Measurements from ENCODE around the gene FTCD.

The FTCD gene

DNA sequence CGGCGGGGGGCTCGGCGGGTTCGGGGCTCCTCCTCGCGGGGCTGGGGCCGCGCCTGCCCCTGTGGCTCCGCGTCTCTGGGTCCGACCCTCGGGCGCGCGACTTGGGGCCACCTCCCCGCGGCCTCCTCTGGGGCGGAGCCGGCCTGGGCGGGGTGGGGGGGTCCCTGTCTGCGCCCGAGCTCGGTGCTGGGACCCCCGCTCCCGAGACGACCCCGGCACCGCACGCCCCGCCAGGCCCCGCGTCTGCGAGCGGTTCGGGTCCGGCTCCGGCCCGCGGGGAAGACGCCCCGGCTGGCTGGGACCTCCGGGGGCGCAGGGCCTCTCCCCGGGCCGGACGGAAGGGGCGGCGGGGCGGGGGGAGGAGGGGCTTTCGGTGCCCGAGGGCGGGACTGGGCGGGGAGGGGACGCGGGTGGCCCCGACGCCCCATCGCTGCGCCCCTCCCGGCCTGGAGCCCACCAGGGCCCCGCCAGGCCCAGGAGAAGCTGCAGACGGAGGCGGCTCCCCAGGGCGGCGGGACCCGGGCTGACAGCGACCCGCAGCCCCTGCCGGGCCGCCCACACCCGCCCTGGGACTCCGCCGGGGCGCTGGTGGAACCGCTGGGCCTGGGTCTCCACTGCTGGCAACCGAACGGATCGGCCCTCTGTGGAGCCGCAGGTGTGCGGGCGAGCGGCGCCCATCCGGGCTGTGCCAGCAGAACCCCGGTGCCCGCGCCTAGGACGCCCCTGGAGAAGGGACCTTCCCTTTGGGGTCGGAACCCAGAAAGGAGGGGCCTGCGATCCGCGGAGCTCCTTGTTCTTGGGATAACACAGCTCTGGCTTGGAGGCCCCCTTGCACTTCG lies 56.9 kb downstream of the FTCD start:
- Histone ChIP-seq H3F3A (ENCODE audit: insufficient read depth, low read length) (no peaks in the 10 kb centered on the region), H3K9ac (ENCODE audit: low read length) (no peak overlapping the region), H3K27me3 (replicated peaks; ENCODE audit: insufficient read depth, low read length) (peaks cover 85% of the 10 kb centered on the region), H3K4me2 (ENCODE audit: low read depth, low read length) (no peak overlapping the region), H3K9me3 (replicated peaks; ENCODE audit: insufficient read depth, low read length) (no peaks in the 10 kb centered on the region), H4K20me1 (ENCODE audit: insufficient read depth, low read length) (no peaks in the 10 kb centered on the region), H2AFZ (ENCODE audit: low read length) (no peak overlapping the region), H3K27ac (ENCODE audit: low read length) (no peak overlapping the region), H3K9me2 (replicated peaks; ENCODE audit: insufficient read depth, low read length) (no peaks in the 10 kb centered on the region), H3K4me1 (ENCODE audit: low read length) (no peaks in the 10 kb centered on the region), H3K4me3 (ENCODE audit: low read length) (no peak overlapping the region), H3K36me3 (replicated peaks; ENCODE audit: insufficient read depth, low read length) (no peaks in the 10 kb centered on the region), H3K79me2 (ENCODE audit: low read length) (no peaks in the 10 kb centered on the region)
- TF ChIP-seq, protein P1, sequence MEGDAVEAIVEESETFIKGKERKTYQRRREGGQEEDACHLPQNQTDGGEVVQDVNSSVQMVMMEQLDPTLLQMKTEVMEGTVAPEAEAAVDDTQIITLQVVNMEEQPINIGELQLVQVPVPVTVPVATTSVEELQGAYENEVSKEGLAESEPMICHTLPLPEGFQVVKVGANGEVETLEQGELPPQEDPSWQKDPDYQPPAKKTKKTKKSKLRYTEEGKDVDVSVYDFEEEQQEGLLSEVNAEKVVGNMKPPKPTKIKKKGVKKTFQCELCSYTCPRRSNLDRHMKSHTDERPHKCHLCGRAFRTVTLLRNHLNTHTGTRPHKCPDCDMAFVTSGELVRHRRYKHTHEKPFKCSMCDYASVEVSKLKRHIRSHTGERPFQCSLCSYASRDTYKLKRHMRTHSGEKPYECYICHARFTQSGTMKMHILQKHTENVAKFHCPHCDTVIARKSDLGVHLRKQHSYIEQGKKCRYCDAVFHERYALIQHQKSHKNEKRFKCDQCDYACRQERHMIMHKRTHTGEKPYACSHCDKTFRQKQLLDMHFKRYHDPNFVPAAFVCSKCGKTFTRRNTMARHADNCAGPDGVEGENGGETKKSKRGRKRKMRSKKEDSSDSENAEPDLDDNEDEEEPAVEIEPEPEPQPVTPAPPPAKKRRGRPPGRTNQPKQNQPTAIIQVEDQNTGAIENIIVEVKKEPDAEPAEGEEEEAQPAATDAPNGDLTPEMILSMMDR (IDR thresholded peaks at IDR 0.05; ENCODE audit: low read length) = no peak
- peak; percentile 50 for TF ChIP-seq EZH2 (optimal IDR thresholded peaks at IDR 0.05; ENCODE audit: low read depth, low read length)
- DNase-seq = no peak

GRCh38 chr21:46097336-46098293 lies 57.8 kb downstream of the FTCD start, which contains the start of gene COL6A2:
Gene COL6A2 (plus strand): TSS chr21:46098112.
- Histone ChIP-seq H3K9ac (ENCODE audit: low read length) (no peak within 1 kb of the TSS), H3K9me2 (replicated peaks; ENCODE audit: insufficient read depth, low read length) (no peaks in the 10 kb centered on the region), H3K4me1 (ENCODE audit: low read length) (no peaks in the 10 kb centered on the region), H3K9me3 (replicated peaks; ENCODE audit: insufficient read depth, low read length) (no peaks in the 10 kb centered on the region), H3K4me3 (ENCODE audit: low read length) (no peak within 1 kb of the TSS), H3K79me2 (ENCODE audit: low read length) (no peaks in the 10 kb centered on the region), H3K36me3 (replicated peaks; ENCODE audit: insufficient read depth, low read length) (no peaks in the 10 kb centered on the region), H3F3A (ENCODE audit: insufficient read depth, low read length) (no peaks in the 10 kb centered on the region), H2AFZ (ENCODE audit: low read length) (no peak within 1 kb of the TSS), H3K4me2 (ENCODE audit: low read depth, low read length) (no peak within 1 kb of the TSS), H3K27me3 (replicated peaks; ENCODE audit: insufficient read depth, low read length) (peaks cover 80% of the 10 kb centered on the region), H3K27ac (ENCODE audit: low read length) (no peak within 1 kb of the TSS), H4K20me1 (ENCODE audit: insufficient read depth, low read length) (no peaks in the 10 kb centered on the region)
- TF ChIP-seq, protein P1 (IDR thresholded peaks at IDR 0.05; ENCODE audit: low read length) = no peak
- TF ChIP-seq EZH2 (optimal IDR thresholded peaks at IDR 0.05; ENCODE audit: low read depth, low read length) (no peak), EZH2phosphoT487 (IDR thresholded peaks at IDR 0.05; ENCODE audit: low read length) (no peak)
- DNase-seq = no peak

GRCh38 chr21:46096596-46097335 lies 58.6 kb downstream of the FTCD start:
- TF ChIP-seq, protein P1 (IDR thresholded peaks at IDR 0.05; ENCODE audit: low read length) = no peak
- TF ChIP-seq EZH2 (optimal IDR thresholded peaks at IDR 0.05; ENCODE audit: low read depth, low read length) = no peak
- TF ChIP-seq EZH2phosphoT487 (IDR thresholded peaks at IDR 0.05; ENCODE audit: low read length) = no peak
- Histone ChIP-seq H4K20me1 (ENCODE audit: insufficient read depth, low read length) (no peaks in the 10 kb centered on the region), H3K9me2 (replicated peaks; ENCODE audit: insufficient read depth, low read length) (no peaks in the 10 kb centered on the region), H2AFZ (ENCODE audit: low read length) (no peak overlapping the region), H3K79me2 (ENCODE audit: low read length) (no peaks in the 10 kb centered on the region), H3K4me3 (ENCODE audit: low read length) (no peak overlapping the region), H3K4me1 (ENCODE audit: low read length) (no peaks in the 10 kb centered on the region), H3K27ac (ENCODE audit: low read length) (no peak overlapping the region), H3K36me3 (replicated peaks; ENCODE audit: insufficient read depth, low read length) (no peaks in the 10 kb centered on the region), H3K9me3 (replicated peaks; ENCODE audit: insufficient read depth, low read length) (no peaks in the 10 kb centered on the region), H3K27me3 (replicated peaks; ENCODE audit: insufficient read depth, low read length) (peaks cover 80% of the 10 kb centered on the region), H3K9ac (ENCODE audit: low read length) (no peak overlapping the region), H3K4me2 (ENCODE audit: low read depth, low read length) (no peak overlapping the region), H3F3A (ENCODE audit: insufficient read depth, low read length) (no peaks in the 10 kb centered on the region)
- no peak for DNase-seq

Data from MM.1S (cell line).